ENCODE results near the gene HS3ST5.

HS3ST5 gene

GRCh38 chr6:114068771-114069170 is 274.1 kb downstream of the HS3ST5 start:
- TF ChIP-seq CTCF (IDR thresholded peaks at IDR 0.05; ENCODE audit: insufficient read depth, low read depth, low read length, missing control alignments), result no peak
- DNase-seq (ENCODE audit: low read depth), result no peak
- H3K4me3 ChIP-seq (ENCODE audit: low read length), result no peak overlapping the region

- no peak for TF ChIP-seq CTCF (IDR thresholded peaks at IDR 0.05; ENCODE audit: insufficient read depth, low read depth, low read length, missing control alignments)
- no peak for DNase-seq (ENCODE audit: low read depth)
- H3K4me3 ChIP-seq (ENCODE audit: low read length), result no peak overlapping the region
Measured at GRCh38 chr6:114068116-114068515, 274.7 kb downstream of the HS3ST5 start.

- TF ChIP-seq CTCF (IDR thresholded peaks at IDR 0.05; ENCODE audit: insufficient read depth, low read depth, low read length, missing control alignments), result no peak
- H3K4me3 ChIP-seq (ENCODE audit: low read length), result no peak overlapping the region
- DNase-seq (ENCODE audit: low read depth), result no peak
Measured at GRCh38 chr6:114064862-114065261, 278.0 kb downstream of the HS3ST5 start.

- no peak for TF ChIP-seq CTCF (IDR thresholded peaks at IDR 0.05; ENCODE audit: insufficient read depth, low read depth, low read length, missing control alignments)
- H3K4me3 ChIP-seq (ENCODE audit: low read length), result no peak overlapping the region
- peak; percentile 6 for DNase-seq (ENCODE audit: low read depth)
Measured at GRCh38 chr6:114063956-114064355, 278.9 kb downstream of the HS3ST5 start.

- no peak for DNase-seq (ENCODE audit: low read depth)
- no peak for TF ChIP-seq CTCF (IDR thresholded peaks at IDR 0.05; ENCODE audit: insufficient read depth, low read depth, low read length, missing control alignments)
- H3K4me3 ChIP-seq (ENCODE audit: low read length), result no peak overlapping the region
Measured at GRCh38 chr6:114062199-114062598, 280.6 kb downstream of the HS3ST5 start.

- no peak overlapping the region for H3K4me3 ChIP-seq (ENCODE audit: low read length)
- no peak for TF ChIP-seq CTCF (IDR thresholded peaks at IDR 0.05; ENCODE audit: insufficient read depth, low read depth, low read length, missing control alignments)
- no peak for DNase-seq (ENCODE audit: low read depth)
Measured at GRCh38 chr6:114061741-114062140, 281.1 kb downstream of the HS3ST5 start.

GRCh38 chr6:114061116-114061515 is 281.7 kb downstream of the HS3ST5 start:
- no peak for TF ChIP-seq CTCF (IDR thresholded peaks at IDR 0.05; ENCODE audit: insufficient read depth, low read depth, low read length, missing control alignments)
- DNase-seq (ENCODE audit: low read depth), result peak; percentile 3
- H3K4me3 ChIP-seq (ENCODE audit: low read length), result no peak overlapping the region

All from epithelial cell of esophagus (primary cell).